HUES48 (cell line): Measurements from ENCODE around the gene L1CAM.

ENCODE experiments used
- H3K27ac ChIP-seq: one replicate; pipeline ENCODE4 v1.7.0; 2013; ENCODE audit warnings: low read depth, low read length, inconsistent platforms
- H3K27me3 ChIP-seq: 2 replicates; pipeline ENCODE4 v1.6.1; 2013; ENCODE audit warnings: mild to moderate bottlenecking, low read length; ENCODE audit not compliant: control insufficient read depth, insufficient read depth
- H3K36me3 ChIP-seq: 2 replicates; pipeline ENCODE4 v1.6.1; 2013; ENCODE audit warnings: low read length; ENCODE audit not compliant: control insufficient read depth, insufficient read depth
- H3K4me1 ChIP-seq: 2 replicates; pipeline ENCODE4 v1.6.1; 2013; ENCODE audit warnings: mild to moderate bottlenecking, low read length; ENCODE audit not compliant: control insufficient read depth, insufficient read depth
- H3K4me3 ChIP-seq: 2 replicates; pipeline ENCODE4 v1.5.1; 2013; ENCODE audit warnings: mild to moderate bottlenecking, low read depth, low read length
- H3K9ac ChIP-seq: 2 replicates; pipeline ENCODE4 v1.6.1; 2013; ENCODE audit warnings: mild to moderate bottlenecking, low read depth, low read length, moderate library complexity
- H3K9me3 ChIP-seq: 2 replicates; pipeline ENCODE4 v1.6.1; 2013; ENCODE audit warnings: low read length; ENCODE audit not compliant: control insufficient read depth, insufficient read depth

L1CAM gene

DNA sequence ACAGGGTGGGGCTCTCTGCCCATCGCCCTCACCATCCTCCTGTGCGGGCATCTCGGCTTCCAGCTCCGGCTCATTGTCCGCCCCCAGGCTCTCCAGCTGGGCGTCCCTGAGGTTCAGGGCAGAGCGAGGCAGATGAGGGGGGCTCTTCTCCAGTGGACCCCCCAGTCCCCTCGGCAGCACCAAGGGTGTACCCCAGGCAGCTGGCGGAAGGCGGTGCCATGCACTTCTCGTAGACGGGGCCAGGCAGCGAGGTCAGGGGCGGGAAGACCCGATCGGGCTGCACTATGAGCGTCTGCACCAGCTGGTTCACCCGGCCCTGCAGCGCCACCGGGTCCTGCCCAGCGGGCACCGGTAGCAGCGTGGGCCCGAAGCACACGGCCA lies 24.0 kb upstream of the L1CAM start:
- Histone ChIP-seq H3K9me3 (peaks cover 25% of the 10 kb centered on the region), H3K4me1 (no peaks in the 10 kb centered on the region), H3K9ac (no peak overlapping the region), H3K27me3 (no peaks in the 10 kb centered on the region), H3K4me3 (no peak overlapping the region), H3K36me3 (no peaks in the 10 kb centered on the region), H3K27ac (no peak overlapping the region)

- Histone ChIP-seq H3K27ac (no peak overlapping the region), H3K36me3 (no peaks in the 10 kb centered on the region), H3K27me3 (no peaks in the 10 kb centered on the region), H3K9ac (no peak overlapping the region), H3K9me3 (peaks cover 25% of the 10 kb centered on the region), H3K4me3 (no peak overlapping the region), H3K4me1 (no peaks in the 10 kb centered on the region)
These were observed 23.3 kb upstream of the L1CAM start for GRCh38 chrX:153909024-153909979.

GRCh38 chrX:153908219-153908860 lies 22.4 kb upstream of the L1CAM start:
- Histone ChIP-seq H3K4me1 (no peaks in the 10 kb centered on the region), H3K27ac (no peak overlapping the region), H3K9ac (no peak overlapping the region), H3K9me3 (peaks cover 22% of the 10 kb centered on the region; the same call in 1 of the 2 replicates), H3K4me3 (no peak overlapping the region), H3K36me3 (no peaks in the 10 kb centered on the region), H3K27me3 (no peaks in the 10 kb centered on the region)

- no peak overlapping the region for H3K27ac ChIP-seq
- H3K9ac ChIP-seq, result no peak overlapping the region
- H3K4me1 ChIP-seq, result no peaks in the 10 kb centered on the region
- H3K36me3 ChIP-seq, result no peaks in the 10 kb centered on the region
- H3K4me3 ChIP-seq, result no peak overlapping the region
- H3K27me3 ChIP-seq, result no peaks in the 10 kb centered on the region
- peaks cover 29% of the 10 kb centered on the region for H3K9me3 ChIP-seq
These were observed 21.5 kb upstream of the L1CAM start for GRCh38 chrX:153907456-153907855.

DNA sequence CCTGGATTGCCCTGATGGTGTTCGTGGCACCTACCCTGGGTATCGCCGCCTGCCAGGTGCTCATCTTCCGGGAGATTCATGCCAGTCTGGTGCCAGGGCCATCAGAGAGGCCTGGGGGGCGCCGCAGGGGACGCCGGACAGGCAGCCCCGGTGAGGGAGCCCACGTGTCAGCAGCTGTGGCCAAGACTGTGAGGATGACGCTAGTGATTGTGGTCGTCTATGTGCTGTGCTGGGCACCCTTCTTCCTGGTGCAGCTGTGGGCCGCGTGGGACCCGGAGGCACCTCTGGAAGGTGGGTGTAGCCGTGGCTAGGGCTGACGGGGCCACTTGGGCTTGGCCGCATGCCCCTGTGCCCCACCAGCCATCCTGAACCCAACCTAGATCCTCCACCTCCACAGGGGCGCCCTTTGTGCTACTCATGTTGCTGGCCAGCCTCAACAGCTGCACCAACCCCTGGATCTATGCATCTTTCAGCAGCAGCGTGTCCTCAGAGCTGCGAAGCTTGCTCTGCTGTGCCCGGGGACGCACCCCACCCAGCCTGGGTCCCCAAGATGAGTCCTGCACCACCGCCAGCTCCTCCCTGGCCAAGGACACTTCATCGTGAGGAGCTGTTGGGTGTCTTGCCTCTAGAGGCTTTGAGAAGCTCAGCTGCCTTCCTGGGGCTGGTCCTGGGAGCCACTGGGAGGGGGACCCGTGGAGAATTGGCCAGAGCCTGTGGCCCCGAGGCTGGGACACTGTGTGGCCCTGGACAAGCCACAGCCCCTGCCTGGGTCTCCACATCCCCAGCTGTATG lies 20.3 kb upstream of the L1CAM start:
- no peaks in the 10 kb centered on the region for H3K36me3 ChIP-seq
- no peak overlapping the region for H3K4me3 ChIP-seq
- H3K9me3 ChIP-seq, result peaks cover 29% of the 10 kb centered on the region
- no peaks in the 10 kb centered on the region for H3K4me1 ChIP-seq
- no peak overlapping the region for H3K9ac ChIP-seq
- no peak overlapping the region for H3K27ac ChIP-seq
- no peaks in the 10 kb centered on the region for H3K27me3 ChIP-seq

- Histone ChIP-seq H3K27me3 (no peaks in the 10 kb centered on the region), H3K4me1 (no peaks in the 10 kb centered on the region)
These were observed 19.6 kb upstream of the L1CAM start for GRCh38 chrX:153905481-153906095.

GRCh38 chrX:153903991-153904957 lies 18.3 kb upstream of the L1CAM start, which contains the start of gene AVPR2:
TSS of gene AVPR2 (plus strand) at chrX:153904673. CDS start at chrX:153905146, 473 bp downstream.
- Histone ChIP-seq H3K4me3 (no peak within 1 kb of the TSS), H3K36me3 (no peaks in the 10 kb centered on the region), H3K27ac (no peak within 1 kb of the TSS), H3K4me1 (no peaks in the 10 kb centered on the region), H3K9me3 (peaks cover 26% of the 10 kb centered on the region), H3K27me3 (no peaks in the 10 kb centered on the region), H3K9ac (no peak within 1 kb of the TSS)

More at GRCh38 chrX:153905481-153906095, 19.6 kb upstream of the L1CAM start:
- Histone ChIP-seq H3K9me3 (peaks cover 26% of the 10 kb centered on the region), H3K27ac (no peak overlapping the region), H3K9ac (no peak overlapping the region), H3K4me3 (no peak overlapping the region), H3K36me3 (no peaks in the 10 kb centered on the region)

- Histone ChIP-seq H3K36me3 (no peaks in the 10 kb centered on the region), H3K27ac (no peak overlapping the region), H3K9ac (no peak overlapping the region), H3K9me3 (peaks cover 21% of the 10 kb centered on the region), H3K4me3 (no peak overlapping the region), H3K27me3 (no peaks in the 10 kb centered on the region), H3K4me1 (no peaks in the 10 kb centered on the region)
These were observed 17.4 kb upstream of the L1CAM start for GRCh38 chrX:153903238-153903980.

GRCh38 chrX:153902385-153902784 lies 16.4 kb upstream of the L1CAM start:
- H3K27me3 ChIP-seq, result no peaks in the 10 kb centered on the region
- no peaks in the 10 kb centered on the region for H3K4me1 ChIP-seq
- H3K4me3 ChIP-seq, result no peak overlapping the region
- no peaks in the 10 kb centered on the region for H3K36me3 ChIP-seq
- no peak overlapping the region for H3K27ac ChIP-seq
- no peak overlapping the region for H3K9ac ChIP-seq
- H3K9me3 ChIP-seq, result peaks cover 30% of the 10 kb centered on the region
